ENCODE measurements around the gene SAMD4A.

DNA sequence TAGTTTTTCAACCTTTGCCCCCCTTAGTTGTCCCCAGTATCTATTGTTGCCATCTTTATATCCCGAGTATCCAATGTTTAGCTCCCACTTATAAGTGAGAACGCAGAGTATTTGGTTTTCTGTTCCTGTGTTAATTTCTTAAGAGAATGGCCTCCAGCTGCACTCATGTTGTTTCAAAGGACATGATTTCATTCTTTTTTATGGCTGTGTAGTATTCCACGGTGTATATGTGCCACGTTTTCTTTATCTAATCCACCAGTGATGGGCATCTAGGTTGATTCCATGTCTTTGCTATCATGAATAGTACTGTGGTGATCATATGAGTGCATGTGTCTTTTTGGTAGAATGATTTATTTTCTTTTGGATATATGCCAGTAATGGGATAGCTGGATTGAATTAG, 263.7 kb downstream of the SAMD4A start:
- TF ChIP-seq, protein P1, sequence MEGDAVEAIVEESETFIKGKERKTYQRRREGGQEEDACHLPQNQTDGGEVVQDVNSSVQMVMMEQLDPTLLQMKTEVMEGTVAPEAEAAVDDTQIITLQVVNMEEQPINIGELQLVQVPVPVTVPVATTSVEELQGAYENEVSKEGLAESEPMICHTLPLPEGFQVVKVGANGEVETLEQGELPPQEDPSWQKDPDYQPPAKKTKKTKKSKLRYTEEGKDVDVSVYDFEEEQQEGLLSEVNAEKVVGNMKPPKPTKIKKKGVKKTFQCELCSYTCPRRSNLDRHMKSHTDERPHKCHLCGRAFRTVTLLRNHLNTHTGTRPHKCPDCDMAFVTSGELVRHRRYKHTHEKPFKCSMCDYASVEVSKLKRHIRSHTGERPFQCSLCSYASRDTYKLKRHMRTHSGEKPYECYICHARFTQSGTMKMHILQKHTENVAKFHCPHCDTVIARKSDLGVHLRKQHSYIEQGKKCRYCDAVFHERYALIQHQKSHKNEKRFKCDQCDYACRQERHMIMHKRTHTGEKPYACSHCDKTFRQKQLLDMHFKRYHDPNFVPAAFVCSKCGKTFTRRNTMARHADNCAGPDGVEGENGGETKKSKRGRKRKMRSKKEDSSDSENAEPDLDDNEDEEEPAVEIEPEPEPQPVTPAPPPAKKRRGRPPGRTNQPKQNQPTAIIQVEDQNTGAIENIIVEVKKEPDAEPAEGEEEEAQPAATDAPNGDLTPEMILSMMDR (IDR thresholded peaks at IDR 0.05): no peak
- TF ChIP-seq EP300 (IDR thresholded peaks at IDR 0.05) (no peak), POLR2A (IDR thresholded peaks at IDR 0.05) (no peak)

Data from tibial nerve (tissue), 4 donors.